Stromal cell of bone marrow (primary cell): ENCODE results near the gene DDX49.

Experiments
- DNase-seq: peaks from one replicate; pipeline ENCODE4 v3.0.0-alpha.2; 2012; ENCODE audit warnings: low read depth

The DDX49 gene

DNA sequence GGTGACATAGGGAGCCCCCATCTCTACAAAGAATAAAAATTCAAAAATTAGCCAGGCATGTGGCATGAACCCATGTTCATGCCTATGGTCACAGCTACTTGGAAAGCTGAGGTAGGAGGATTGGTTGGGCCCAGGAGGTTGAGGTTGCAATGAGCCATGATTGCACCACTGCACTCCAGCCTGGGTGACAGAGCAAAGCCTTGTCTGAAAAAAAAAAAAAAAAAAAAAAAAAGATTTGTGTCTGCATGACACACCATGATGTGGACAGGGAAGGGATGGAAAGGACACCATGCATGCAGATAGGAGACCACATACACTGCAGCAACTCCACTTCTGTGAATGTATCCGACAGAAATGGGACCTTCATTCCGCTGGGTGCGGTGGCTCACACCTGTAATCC is 55.5 kb downstream of the DDX49 start:
- no peak for DNase-seq

DNA sequence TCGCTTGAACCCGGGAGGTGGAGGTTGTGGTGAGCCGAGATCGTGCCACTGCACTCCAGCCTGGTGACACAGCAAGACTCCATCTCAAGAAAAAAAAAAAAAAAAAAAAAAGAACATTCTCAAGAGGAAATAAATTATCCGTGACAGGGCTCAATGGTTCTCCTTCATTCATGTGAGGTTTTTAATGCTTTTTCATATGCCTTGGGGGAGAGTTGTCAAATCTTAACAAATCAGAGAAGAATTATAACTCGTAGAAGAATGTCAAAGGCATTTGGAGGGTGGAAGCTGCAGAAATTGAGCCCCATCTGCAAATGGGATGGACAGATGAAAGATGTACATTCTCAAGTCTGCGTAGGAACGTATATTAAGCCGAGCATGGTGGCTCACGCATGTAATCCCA is 56.4 kb downstream of the DDX49 start:
- DNase-seq: no peak
